Stomach (tissue), 9 donors: ENCODE results near the gene TIMM10B. TPM values are rescaled to one million over a fixed set of nuclear protein-coding genes. Genes with fewer than 3 reads are reported as not detected.
"Not testable (repeated sequence)": the region's sequence is repeated elsewhere in the genome, so short reads cannot be mapped to it uniquely, and the experiment has no call there.

Source experiments
- DNase-seq, 2 donors: peaks; one replicate each; pipeline versions ENCODE4 v3.0.0 to v3.0.0-alpha.2; 2013 to 2019
- H3K27ac ChIP-seq, 5 donors: fragments of 200-600 bp in 4 of 5; sonication (generic) in 4 of 5; one replicate each; pipeline ENCODE4 v1.5.1; 2013 to 2019; ENCODE audit warnings: mild to moderate bottlenecking in 1 of 5, moderate library complexity in 1 of 5
- H3K27me3 ChIP-seq, 3 donors: fragments of 200-600 bp; sonication (generic); one replicate each; pipeline ENCODE4 v1.5.1; 2017 to 2019; ENCODE audit warnings: mixed run types in 1 of 3
- H3K36me3 ChIP-seq, 4 donors: fragments of 200-600 bp; sonication (generic); 1 replicate in 3 of 4; 2 replicates in 1 of 4; pipeline ENCODE4 v1.5.1; 2016 to 2019
- H3K4me1 ChIP-seq, 4 donors: fragments of 200-600 bp; sonication (generic); one replicate each; pipeline ENCODE4 v1.5.1; 2016 to 2019
- H3K4me3 ChIP-seq, 4 donors: fragments of 200-600 bp; sonication (generic) in 3 of 4; one replicate each; pipeline ENCODE4 v1.5.1; 2016 to 2019; ENCODE audit warnings: mild to moderate bottlenecking in 1 of 4
- H3K9me3 ChIP-seq, 4 donors: fragments of 200-600 bp; sonication (generic); one replicate each; pipeline ENCODE4 v1.5.1; 2016 to 2019
- CTCF ChIP-seq, 7 experiments: fragments of 450-650 bp in 4 of 7; fragments of 200-600 bp in 3 of 7; sonication (generic) in 3 of 7; IDR thresholded peaks; one replicate each; pipeline ENCODE4 v1.5.1; 2016 to 2019; ENCODE audit warnings: antibody characterized with exemption in 7 of 7, control low read depth in 2 of 7, mild to moderate bottlenecking in 1 of 7
- EP300 ChIP-seq: sonication (generic); formaldehyde crosslinking; IDR thresholded peaks from one replicate; pipeline ENCODE4 v1.6.1; 2017; ENCODE audit warnings: antibody characterized with exemption
- POLR2A ChIP-seq, 4 donors: fragments of 450-650 bp; IDR thresholded peaks; one replicate each; pipeline ENCODE4 v1.6.1; 2016; ENCODE audit warnings: antibody characterized with exemption in 4 of 4, control low read depth in 2 of 4, mild to moderate bottlenecking in 1 of 4, moderate library complexity in 1 of 4
- POLR2AphosphoS5 ChIP-seq, 3 donors: sonication (generic); formaldehyde crosslinking; IDR thresholded peaks; one replicate each; pipeline ENCODE4 v1.6.1; 2016; ENCODE audit warnings: antibody characterized with exemption in 3 of 3
- WGBS, 5 donors: extraction: QIAGEN DNeasy Blood & Tissue Kit in 3 of 5; methylation state at CpG; one replicate each; pipeline versions ENCODE4 v1.1.5 to v1.1.7; 2013 to 2018; 5-methylcytosine and 5-hydroxymethylcytosine counted together
- intact Hi-C: fragments of 100-400 bp; cut with DNase I; formaldehyde crosslinking; loops from one replicate; pipeline ENCODE4 v1.15.1; 2023; ENCODE audit warnings: low total_unique reads
- polyA plus RNA-seq, 3 donors: library from polyadenylated mRNA; stranded (reverse); fragments of 200-250 nt; gene quantifications; one replicate each; pipeline ENCODE4 v1.2.3, GENCODE V29; 2013
- total RNA-seq, 5 donors: library from RNA; depleted of rRNA; stranded (reverse); fragments of >200 nt; gene quantifications; one replicate each; pipeline versions ENCODE4 v1.1.0 to v1.2.3, GENCODE V29; 2014 to 2016
- donor health status: healthy with polysubstance abuse.
- donor health status: Bipolar disorder and iron deficiency.
- donor health status: healthy.

Gene TIMM10B
- total and polyA plus RNA-seq, 8 donors: 9.3 to 103 (median 25.6) TPM

- 51 to 62% (median 53%) methylated on average over 2 of the region's 2 CpGs for WGBS, 5 donors
- peaks cover 4 to 46% (median 39%) of the 10 kb centered on the region in 4 donors for H3K36me3 ChIP-seq
- H3K4me3 ChIP-seq: no peak overlapping the region
- DNase-seq: peak in 1 of 2 donors; percentile 71
- H3K4me1 ChIP-seq: no peaks in the 10 kb centered on the region
- intact Hi-C loops: loop anchor here (10.0 kb wide), 1 partner anchor 131 kb away; no protein-coding TSS in a partner anchor
- no peak overlapping the region for H3K27ac ChIP-seq
- no peak for TF ChIP-seq EP300
- peak in 5 of 7 experiments; percentile 55 to 78 (median 68) for TF ChIP-seq CTCF (IDR thresholded peaks at IDR 0.05)
- TF ChIP-seq POLR2AphosphoS5 (IDR thresholded peaks at IDR 0.05): peak in 1 of 3 donors; percentile 65
- no peak for TF ChIP-seq POLR2A (IDR thresholded peaks at IDR 0.05)
- H3K9me3 ChIP-seq: no peaks in the 10 kb centered on the region
- no peaks in the 10 kb centered on the region for H3K27me3 ChIP-seq
Observed at GRCh38 chr11:6505577-6506240, 24.4 kb downstream of the TIMM10B start.

- Histone ChIP-seq H3K36me3 (peaks cover 4 to 60% (median 42%) of the 10 kb centered on the region in 4 donors), H3K9me3 (no peaks in the 10 kb centered on the region), H3K4me3 (no peak overlapping the region), H3K27ac (no peak overlapping the region), H3K27me3 (no peaks in the 10 kb centered on the region), H3K4me1 (no peaks in the 10 kb centered on the region)
- intact Hi-C loops: no loop called here
- no peak for DNase-seq
- TF ChIP-seq POLR2AphosphoS5 (IDR thresholded peaks at IDR 0.05) (no peak), POLR2A (IDR thresholded peaks at IDR 0.05) (no peak), CTCF (IDR thresholded peaks at IDR 0.05) (no peak), EP300 (no peak)
Observed at GRCh38 chr11:6516865-6517264, 35.6 kb downstream of the TIMM10B start.

GRCh38 chr11:6520265-6520664, 39.0 kb downstream of the TIMM10B start:
- no peaks in the 10 kb centered on the region for H3K27me3 ChIP-seq
- no peaks in the 10 kb centered on the region for H3K4me1 ChIP-seq
- intact Hi-C loops: no loop called here
- H3K36me3 ChIP-seq: peaks cover 4 to 36% (median 19%) of the 10 kb centered on the region in 4 donors
- TF ChIP-seq CTCF (IDR thresholded peaks at IDR 0.05) (no peak), EP300 (no peak), POLR2AphosphoS5 (IDR thresholded peaks at IDR 0.05) (no peak), POLR2A (IDR thresholded peaks at IDR 0.05) (no peak)
- no peak for DNase-seq
- 82 to 89% (median 86%) methylated on average over 3 of the region's 3 CpGs for WGBS, 5 donors
- H3K9me3 ChIP-seq: no peaks in the 10 kb centered on the region
- H3K4me3 ChIP-seq: no peak overlapping the region
- no peak overlapping the region for H3K27ac ChIP-seq

GRCh38 chr11:6521946-6522345, 40.6 kb downstream of the TIMM10B start:
- H3K4me3 ChIP-seq, H3K9me3 ChIP-seq, intact Hi-C loops, H3K4me1 ChIP-seq, DNase-seq, H3K27ac ChIP-seq, H3K27me3 ChIP-seq: not testable (repeated sequence)
- WGBS, 5 donors: 87 to 94% (median 89%) methylated on average over 3 of the region's 3 CpGs
- peaks cover 4 to 28% (median 18%) of the 10 kb centered on the region in 4 donors for H3K36me3 ChIP-seq

GRCh38 chr11:6523253-6523652, 42.0 kb downstream of the TIMM10B start:
- Histone ChIP-seq H3K27me3 (no peaks in the 10 kb centered on the region), H3K4me1 (no peaks in the 10 kb centered on the region), H3K4me3 (no peak overlapping the region), H3K27ac (no peak overlapping the region), H3K9me3 (no peaks in the 10 kb centered on the region), H3K36me3 (peaks cover 4 to 24% (median 18%) of the 10 kb centered on the region in 4 donors)
- intact Hi-C loops: no loop called here
- DNase-seq: no peak
- TF ChIP-seq EP300 (no peak), POLR2AphosphoS5 (IDR thresholded peaks at IDR 0.05) (no peak), POLR2A (IDR thresholded peaks at IDR 0.05) (no peak), CTCF (IDR thresholded peaks at IDR 0.05) (no peak)
- 0 to 97% (median 67%) methylated on average over 1 of the region's 1 CpG for whole genome bisulfite sequencing, 5 donors
